Spleen (tissue), 11 donors: Measurements from ENCODE around the gene SLC38A5. TPM values are rescaled to one million over a fixed set of nuclear protein-coding genes. Genes with fewer than 3 reads are reported as not detected.

Experiments used
- DNase-seq: peaks from one replicate; pipeline ENCODE4 v3.0.0-alpha.2; 2020
- H3K27ac ChIP-seq, 8 donors: fragments of 200-600 bp; sonication (generic) in 7 of 8; 1 replicate in 4 of 8; 2 replicates in 4 of 8; pipeline versions ENCODE4 v1.5.0 to v1.8.0; 2016 to 2021; ENCODE audit warnings: inconsistent platforms in 4 of 8, mild to moderate bottlenecking in 4 of 8, moderate library complexity in 1 of 8
- H3K27me3 ChIP-seq, 7 donors: fragments of 200-600 bp; sonication (generic) in 6 of 7; replicated peaks in 1 of 7; 1 replicate in 4 of 7; 2 replicates in 3 of 7; pipeline versions ENCODE4 v1.5.0 to v1.8.0; 2016 to 2021; ENCODE audit warnings: inconsistent platforms in 3 of 7, mild to moderate bottlenecking in 1 of 7
- H3K36me3 ChIP-seq, 6 donors: fragments of 200-600 bp; sonication (generic) in 5 of 6; 1 replicate in 4 of 6; 2 replicates in 2 of 6; pipeline versions ENCODE4 v1.5.0 to v1.8.0; 2016 to 2021; ENCODE audit warnings: inconsistent platforms in 2 of 6
- H3K4me1 ChIP-seq, 6 donors: fragments of 200-600 bp; sonication (generic) in 5 of 6; 1 replicate in 3 of 6; 2 replicates in 3 of 6; pipeline versions ENCODE4 v1.5.0 to v1.8.0; 2016 to 2021; ENCODE audit warnings: inconsistent platforms in 3 of 6
- H3K4me3 ChIP-seq, 8 donors: fragments of 200-600 bp; sonication (generic) in 7 of 8; 1 replicate in 4 of 8; 2 replicates in 4 of 8; pipeline versions ENCODE4 v1.5.0 to v1.8.0; 2016 to 2021; ENCODE audit warnings: inconsistent platforms in 4 of 8, mild to moderate bottlenecking in 4 of 8, moderate library complexity in 2 of 8
- H3K9me3 ChIP-seq, 8 donors: fragments of 200-600 bp; sonication (generic) in 7 of 8; 1 replicate in 4 of 8; 2 replicates in 4 of 8; pipeline versions ENCODE4 v1.5.0 to v1.8.0; 2016 to 2021; ENCODE audit warnings: inconsistent platforms in 4 of 8
- CTCF ChIP-seq, 11 experiments: fragments of 200-600 bp in 7 of 11; fragments of 450-650 bp in 4 of 11; sonication (generic) in 4 of 11; IDR thresholded peaks in 8 of 11; conservative IDR thresholded peaks in 3 of 11; 1 replicate in 7 of 11; 2 replicates in 4 of 11; pipeline versions ENCODE4 v1.4.0 to v1.8.0; 2016 to 2021; ENCODE audit warnings: antibody characterized with exemption in 11 of 11, inconsistent platforms in 4 of 11, mild to moderate bottlenecking in 1 of 11
- POLR2A ChIP-seq, 3 donors: fragments of 450-650 bp; IDR thresholded peaks; one replicate each; pipeline ENCODE4 v1.5.1; 2017; ENCODE audit warnings: antibody characterized with exemption in 3 of 3, mild to moderate bottlenecking in 1 of 3
- POLR2AphosphoS5 ChIP-seq, 3 donors: sonication (generic); formaldehyde crosslinking; IDR thresholded peaks; one replicate each; pipeline ENCODE4 v1.5.1; 2017; ENCODE audit warnings: antibody characterized with exemption in 3 of 3
- WGBS, 5 donors: extraction: QIAGEN DNeasy Blood & Tissue Kit in 3 of 5; methylation state at CpG; one replicate each; pipeline versions ENCODE4 v1.1.5 to v1.1.7; 2013 to 2018; 5-methylcytosine and 5-hydroxymethylcytosine counted together
- intact Hi-C: fragments of 100-400 bp; cut with DNase I; formaldehyde crosslinking; loops from one replicate; pipeline ENCODE4 v1.15.0; 2023; ENCODE audit warnings: low total_unique reads
- polyA plus RNA-seq, 3 donors: library from polyadenylated mRNA; stranded (reverse); fragments of 200-250 nt; gene quantifications; one replicate each; pipeline ENCODE4 v1.2.1, GENCODE V29; 2013
- total RNA-seq, 7 donors: library from RNA; depleted of rRNA in 3 of 7; stranded (reverse); fragments of >200 nt in 3 of 7; fragmentation: NEBNext Ultra II Directional in 4 of 7; extraction: Animal tissue kit (Norgen Biotek cat#: 25700) in 4 of 7; gene quantifications; one replicate each; pipeline versions ENCODE4 v1.1.0 to v1.2.1, GENCODE V29; 2016 to 2021
- donor health status: healthy with polysubstance abuse.
- donor health status: DM: no; HTN: no; CAD: no; lungs with moderate emphysema.
- donor health status: DM: no; HTN: no; CAD: no.
- donor health status: Bipolar disorder and iron deficiency.
- donor health status: healthy.
- donor health status: DM: no; HTN: no; CAD: no.
- donor health status: DM: yes; HTN: yes; CAD: no.

Gene SLC38A5
- total and polyA plus RNA-seq, 10 donors = 11.3 to 57.4 (median 22.3) TPM

DNA sequence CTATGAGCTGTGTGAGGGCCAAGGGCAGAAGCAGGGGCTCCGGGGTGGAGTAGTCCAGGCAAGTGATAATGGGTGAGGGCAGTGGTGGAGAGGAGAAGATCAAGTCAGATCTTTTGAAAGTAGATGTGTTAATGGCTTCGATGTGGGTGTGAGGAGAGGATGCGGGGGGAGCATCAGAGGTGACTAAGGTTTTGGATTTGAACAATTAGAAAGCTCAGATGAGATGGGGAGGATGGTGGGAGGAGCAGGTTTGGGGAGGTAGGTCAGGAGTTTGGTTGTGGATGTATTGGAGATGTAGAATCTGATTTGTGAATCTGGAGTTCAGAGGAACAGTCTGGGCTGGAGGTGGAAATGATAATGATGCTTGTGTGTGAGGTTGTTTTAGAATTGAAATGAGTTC lies 10.5 kb upstream of the SLC38A5 start:
- intact Hi-C loops = no loop called here
- TF ChIP-seq CTCF (IDR thresholded peaks at IDR 0.05 in 8 of 11, conservative IDR thresholded peaks at IDR 0.05 in 3 of 11) (no peak), POLR2AphosphoS5 (IDR thresholded peaks at IDR 0.05) (no peak), POLR2A (IDR thresholded peaks at IDR 0.05) (no peak)
- peaks cover 0 to 16% (median 4%) of the 10 kb centered on the region in 6 donors for H3K4me1 ChIP-seq
- no peak for DNase-seq
- H3K4me3 ChIP-seq = no peak overlapping the region
- H3K36me3 ChIP-seq = peaks cover 0 to 75% (median 32%) of the 10 kb centered on the region in 6 donors
- H3K9me3 ChIP-seq = no peaks in the 10 kb centered on the region
- no peaks in the 10 kb centered on the region for H3K27me3 ChIP-seq
- no peak overlapping the region for H3K27ac ChIP-seq
- 78 to 92% (median 91%) methylated on average over 3 of the region's 3 CpGs for WGBS, 5 donors

DNA sequence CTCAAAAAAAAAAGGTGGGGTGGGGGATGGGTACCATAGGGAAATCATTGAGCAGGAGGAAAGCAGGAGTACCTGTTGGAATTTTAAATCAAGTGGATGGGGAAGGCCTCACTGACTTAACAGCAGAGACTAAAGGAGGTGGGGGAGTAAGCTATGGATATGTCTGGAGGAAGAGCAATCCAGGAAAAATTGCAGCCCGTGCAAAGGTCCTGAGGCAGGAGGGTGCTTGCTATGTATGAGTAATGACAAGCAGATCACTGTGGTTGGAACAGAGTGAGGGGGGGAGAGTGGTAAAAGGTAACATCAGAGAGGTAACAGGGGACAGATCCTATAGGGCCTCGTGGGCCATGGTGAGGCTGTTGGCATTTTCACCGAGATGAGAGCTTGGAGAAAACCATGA lies 10.1 kb upstream of the SLC38A5 start:
- Histone ChIP-seq H3K36me3 (peaks cover 0 to 70% (median 31%) of the 10 kb centered on the region in 6 donors), H3K9me3 (no peaks in the 10 kb centered on the region), H3K4me1 (peaks cover 0 to 21% (median 6%) of the 10 kb centered on the region in 6 donors), H3K4me3 (no peak overlapping the region), H3K27ac (no peak overlapping the region), H3K27me3 (no peaks in the 10 kb centered on the region)
- TF ChIP-seq CTCF (IDR thresholded peaks at IDR 0.05 in 8 of 11, conservative IDR thresholded peaks at IDR 0.05 in 3 of 11) (no peak), POLR2A (IDR thresholded peaks at IDR 0.05) (no peak), POLR2AphosphoS5 (IDR thresholded peaks at IDR 0.05) (no peak)
- 83 to 100% (median 94%) methylated on average over 3 of the region's 3 CpGs for WGBS, 5 donors
- no peak for DNase-seq
- intact Hi-C loops = no loop called here

DNA sequence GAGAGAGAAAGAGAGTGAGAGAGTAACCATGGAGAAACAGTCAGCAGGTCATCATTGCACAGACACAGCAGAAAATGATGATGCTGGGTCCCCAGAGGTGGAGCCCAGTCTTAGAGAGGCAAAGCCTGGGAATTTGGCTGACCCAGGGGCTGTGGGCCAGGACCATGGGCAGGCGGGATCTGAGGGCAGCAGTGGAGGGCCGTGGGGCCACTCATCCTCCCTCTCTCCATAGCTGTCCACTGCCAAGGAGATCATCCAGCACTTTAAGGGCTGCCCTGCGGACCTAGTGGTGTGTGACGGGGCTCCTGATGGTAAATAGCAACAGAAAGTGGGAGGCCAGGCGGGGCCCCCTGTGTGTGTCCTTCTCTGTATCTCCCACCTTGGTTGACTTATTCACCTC lies 8.7 kb upstream of the SLC38A5 start:
- H3K4me3 ChIP-seq = no peak overlapping the region
- H3K4me1 ChIP-seq = peaks cover 0 to 26% (median 11%) of the 10 kb centered on the region in 6 donors
- peaks cover 0 to 57% (median 23%) of the 10 kb centered on the region in 6 donors for H3K36me3 ChIP-seq
- no peak for TF ChIP-seq POLR2A (IDR thresholded peaks at IDR 0.05)
- TF ChIP-seq CTCF (IDR thresholded peaks at IDR 0.05 in 8 of 11, conservative IDR thresholded peaks at IDR 0.05 in 3 of 11) = no peak
- TF ChIP-seq POLR2AphosphoS5 (IDR thresholded peaks at IDR 0.05) = no peak
- H3K9me3 ChIP-seq = no peaks in the 10 kb centered on the region
- H3K27me3 ChIP-seq = no peaks in the 10 kb centered on the region
- no peak for DNase-seq
- 68 to 100% (median 86%) methylated on average over 3 to 5 of the region's 5 CpGs for WGBS, 5 donors
- intact Hi-C loops = loop anchor here (10.0 kb wide), 1 partner anchor 394 kb away; no protein-coding TSS in a partner anchor
- H3K27ac ChIP-seq = no peak overlapping the region

GRCh38 chrX:48477960-48478755 lies 8.1 kb upstream of the SLC38A5 start:
- TF ChIP-seq CTCF (IDR thresholded peaks at IDR 0.05 in 8 of 11, conservative IDR thresholded peaks at IDR 0.05 in 3 of 11) = no peak
- TF ChIP-seq POLR2AphosphoS5 (IDR thresholded peaks at IDR 0.05) = no peak
- no peak for TF ChIP-seq POLR2A (IDR thresholded peaks at IDR 0.05)
- Histone ChIP-seq H3K4me1 (peaks cover 0 to 26% (median 11%) of the 10 kb centered on the region in 6 donors), H3K4me3 (no peak overlapping the region), H3K27me3 (no peaks in the 10 kb centered on the region), H3K27ac (no peak overlapping the region), H3K9me3 (no peaks in the 10 kb centered on the region), H3K36me3 (peaks cover 0 to 51% (median 20%) of the 10 kb centered on the region in 6 donors)
- no peak for DNase-seq
- intact Hi-C loops = loop anchor here (10.0 kb wide), 1 partner anchor 393 kb away; no protein-coding TSS in a partner anchor
- 89 to 95% (median 92%) methylated on average over 5 to 19 of the region's 19 CpGs for WGBS, 5 donors
